Stimulated activated CD8-positive, alpha-beta memory T cell treated with anti-CD3 and anti-CD28 coated beads, Interleukin-15, amount 100 ng/mL, for 24 hours (primary cell): Measurements from ENCODE around the gene MSANTD2.

Experiments
- DNase-seq: peaks from one replicate; pipeline ENCODE4 v3.0.0-alpha.2; 2020; ENCODE audit warnings: low read depth

The MSANTD2 gene

GRCh38 chr11:124800226-124800929, at the start of gene MSANTD2:
Gene MSANTD2 (minus strand): TSS chr11:124800406. CDS start chr11:124800380, 26 bp downstream.
- DNase-seq, result peak; percentile 67

GRCh38 chr11:124846070-124846673, 46.0 kb upstream of the MSANTD2 start:
- no peak for DNase-seq

GRCh38 chr11:124844664-124845079, 44.5 kb upstream of the MSANTD2 start:
- no peak for DNase-seq

GRCh38 chr11:124843616-124843910, 43.4 kb upstream of the MSANTD2 start:
- DNase-seq, result no peak

- no peak for DNase-seq
Measured at GRCh38 chr11:124842305-124842704, 42.1 kb upstream of the MSANTD2 start.

GRCh38 chr11:124841840-124842239, 41.6 kb upstream of the MSANTD2 start:
- no peak for DNase-seq

GRCh38 chr11:124841201-124841600, 41.0 kb upstream of the MSANTD2 start:
- no peak for DNase-seq

- DNase-seq, result no peak
Measured at GRCh38 chr11:124840666-124841065, 40.5 kb upstream of the MSANTD2 start.

- no peak for DNase-seq
Measured at GRCh38 chr11:124839972-124840621, 39.9 kb upstream of the MSANTD2 start.

- no peak for DNase-seq
Measured at GRCh38 chr11:124839128-124839971, 39.1 kb upstream of the MSANTD2 start.

GRCh38 chr11:124838805-124839127, 38.6 kb upstream of the MSANTD2 start:
- DNase-seq, result no peak

- no peak for DNase-seq
Measured at GRCh38 chr11:124837491-124837856, 37.3 kb upstream of the MSANTD2 start.

GRCh38 chr11:124835918-124836317, 35.7 kb upstream of the MSANTD2 start:
- no peak for DNase-seq

GRCh38 chr11:124834526-124835180, 34.4 kb upstream of the MSANTD2 start:
- DNase-seq, result no peak

- DNase-seq, result no peak
Measured at GRCh38 chr11:124832571-124832970, 32.4 kb upstream of the MSANTD2 start.

- DNase-seq, result no peak
Measured at GRCh38 chr11:124831897-124832296, 31.7 kb upstream of the MSANTD2 start.

- DNase-seq, result no peak
Measured at GRCh38 chr11:124830749-124831148, 30.5 kb upstream of the MSANTD2 start.

GRCh38 chr11:124829986-124830385, 29.8 kb upstream of the MSANTD2 start:
- no peak for DNase-seq

GRCh38 chr11:124825876-124826275, 25.7 kb upstream of the MSANTD2 start:
- DNase-seq, result no peak

- DNase-seq, result no peak
Measured at GRCh38 chr11:124823512-124824376, 23.5 kb upstream of the MSANTD2 start.

- DNase-seq, result no peak
Measured at GRCh38 chr11:124821995-124822730, 22.0 kb upstream of the MSANTD2 start.
